Cardiac muscle cell (in vitro differentiated cells and primary cell): ENCODE results near the gene MORN3. TPM values are rescaled to one million over a fixed set of nuclear protein-coding genes. Genes with fewer than 3 reads are reported as not detected.
"Not testable (repeated sequence)": the region's sequence is repeated elsewhere in the genome, so short reads cannot be mapped to it uniquely, and the experiment has no call there.

Experiments used
- DNase-seq, 2 donors: peaks; one replicate each; pipeline versions ENCODE4 v3.0.0 to v3.0.0-alpha.2; 2010 to 2017; ENCODE audit warnings: low read depth in 1 of 2, low spot score in 1 of 2
- H3K27ac ChIP-seq: fragments of 200-600 bp; sonication (generic); 2 replicates; pipeline ENCODE4 v1.5.1; 2016
- H3K27me3 ChIP-seq: fragments of 200-600 bp; sonication (generic); 2 replicates; pipeline ENCODE4 v1.6.0; 2016; ENCODE audit warnings: control low read depth
- H3K36me3 ChIP-seq: fragments of 200-600 bp; sonication (generic); 2 replicates; pipeline ENCODE4 v1.5.1; 2016; ENCODE audit warnings: control low read depth
- H3K4me1 ChIP-seq: fragments of 200-600 bp; sonication (generic); 2 replicates; pipeline ENCODE4 v1.8.1; 2017; ENCODE audit warnings: low read depth, mild to moderate bottlenecking, mixed run types
- H3K4me3 ChIP-seq: fragments of 200-600 bp; sonication (generic); 2 replicates; pipeline ENCODE4 v1.5.1; 2016; ENCODE audit warnings: mild to moderate bottlenecking
- H3K9me3 ChIP-seq: fragments of 200-600 bp; sonication (generic); 2 replicates; pipeline ENCODE4 v1.5.1; 2017; ENCODE audit warnings: low read depth, mild to moderate bottlenecking, control low read depth
- polyA plus RNA-seq: library from polyadenylated mRNA; unstranded; fragments of >200 nt; fragmentation: Nextera tagmentation; extraction: Ambion mirVana; gene quantifications from 2 replicates; pipeline ENCODE4 v1.2.1, GENCODE V29; 2016
- total RNA-seq: library from RNA; depleted of rRNA; stranded (reverse); fragments of >200 nt; gene quantifications from 2 replicates; pipeline ENCODE4 v1.2.3, GENCODE V29; 2016
- TF ChIP-seq, protein P1 (sequence below): IDR thresholded peaks from 2 replicates; pipeline ENCODE4 v1.5.1; 2012; ENCODE audit warnings: low read depth, mild to moderate bottlenecking, low read length

MORN3 gene
- total and polyA plus RNA-seq, 2 experiments from 2014 or later: 1.1 to 2.8 TPM

DNA sequence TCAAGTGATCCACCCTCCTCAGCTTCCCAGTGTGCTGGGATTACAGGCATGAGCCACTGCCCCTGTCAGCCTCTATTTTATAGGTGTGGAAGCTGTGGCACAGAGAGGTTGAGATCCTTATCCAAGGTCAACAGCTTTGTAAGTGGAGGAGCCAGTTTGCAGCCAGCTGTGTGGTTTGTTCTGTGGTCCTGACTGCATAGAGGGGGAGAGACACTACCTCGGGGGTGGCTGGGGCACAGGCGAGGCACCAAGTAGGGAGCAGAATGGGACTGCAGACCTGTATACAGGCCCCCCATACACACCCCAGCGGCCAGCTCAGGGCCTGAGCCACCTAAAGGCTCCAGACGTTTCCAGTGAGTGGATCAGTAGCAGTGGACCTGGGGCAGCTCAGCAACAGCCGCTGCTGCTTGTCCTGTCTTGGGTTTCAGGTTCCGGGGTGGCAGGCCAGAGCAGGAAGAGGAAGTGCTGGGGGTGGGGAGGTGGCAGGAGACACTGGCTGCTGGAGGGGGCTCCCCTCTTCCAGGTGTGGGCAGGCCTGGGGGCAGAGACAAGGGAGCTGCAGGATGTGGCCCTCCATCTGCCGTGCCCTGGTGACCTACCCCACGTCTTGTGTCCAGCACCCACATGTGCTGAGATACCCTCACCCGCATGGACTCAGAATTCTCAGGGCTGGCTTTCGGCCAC, 32.1 kb downstream of the MORN3 start:
- H3K36me3 ChIP-seq: no peaks in the 10 kb centered on the region
- TF ChIP-seq, protein P1, sequence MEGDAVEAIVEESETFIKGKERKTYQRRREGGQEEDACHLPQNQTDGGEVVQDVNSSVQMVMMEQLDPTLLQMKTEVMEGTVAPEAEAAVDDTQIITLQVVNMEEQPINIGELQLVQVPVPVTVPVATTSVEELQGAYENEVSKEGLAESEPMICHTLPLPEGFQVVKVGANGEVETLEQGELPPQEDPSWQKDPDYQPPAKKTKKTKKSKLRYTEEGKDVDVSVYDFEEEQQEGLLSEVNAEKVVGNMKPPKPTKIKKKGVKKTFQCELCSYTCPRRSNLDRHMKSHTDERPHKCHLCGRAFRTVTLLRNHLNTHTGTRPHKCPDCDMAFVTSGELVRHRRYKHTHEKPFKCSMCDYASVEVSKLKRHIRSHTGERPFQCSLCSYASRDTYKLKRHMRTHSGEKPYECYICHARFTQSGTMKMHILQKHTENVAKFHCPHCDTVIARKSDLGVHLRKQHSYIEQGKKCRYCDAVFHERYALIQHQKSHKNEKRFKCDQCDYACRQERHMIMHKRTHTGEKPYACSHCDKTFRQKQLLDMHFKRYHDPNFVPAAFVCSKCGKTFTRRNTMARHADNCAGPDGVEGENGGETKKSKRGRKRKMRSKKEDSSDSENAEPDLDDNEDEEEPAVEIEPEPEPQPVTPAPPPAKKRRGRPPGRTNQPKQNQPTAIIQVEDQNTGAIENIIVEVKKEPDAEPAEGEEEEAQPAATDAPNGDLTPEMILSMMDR: no peak
- peaks cover 21% of the 10 kb centered on the region for H3K4me1 ChIP-seq
- no peak overlapping the region for H3K4me3 ChIP-seq
- no peak for DNase-seq
- H3K27ac ChIP-seq: peak overlapping the region; percentile 68
- no peaks in the 10 kb centered on the region for H3K27me3 ChIP-seq
- H3K9me3 ChIP-seq: no peaks in the 10 kb centered on the region

DNA sequence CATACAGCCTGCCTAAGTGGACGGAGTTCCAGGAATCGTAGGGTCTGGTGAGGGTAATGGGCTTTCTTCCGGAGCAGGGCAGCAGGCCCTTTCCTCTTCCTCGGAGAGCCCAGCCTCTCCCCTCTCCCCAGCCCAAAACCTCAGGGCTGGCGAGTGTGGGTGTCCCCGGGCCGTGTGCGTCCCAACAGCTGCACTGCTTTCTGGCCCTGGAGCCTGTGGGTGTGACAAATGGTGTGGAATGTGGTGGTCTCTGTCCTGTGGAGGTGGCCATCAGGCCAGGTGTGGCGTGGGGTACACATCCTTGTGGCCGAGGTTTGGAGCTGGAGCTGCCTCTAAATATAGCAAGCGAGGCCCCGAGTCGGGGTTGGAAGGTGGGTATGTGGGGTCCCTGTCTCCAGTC, 34.6 kb downstream of the MORN3 start:
- TF ChIP-seq, protein P1: no peak
- Histone ChIP-seq H3K4me1 (peaks cover 32% of the 10 kb centered on the region), H3K4me3 (no peak overlapping the region), H3K27me3 (no peaks in the 10 kb centered on the region), H3K36me3 (no peaks in the 10 kb centered on the region), H3K27ac (no peak overlapping the region), H3K9me3 (no peaks in the 10 kb centered on the region)
- no peak for DNase-seq

DNA sequence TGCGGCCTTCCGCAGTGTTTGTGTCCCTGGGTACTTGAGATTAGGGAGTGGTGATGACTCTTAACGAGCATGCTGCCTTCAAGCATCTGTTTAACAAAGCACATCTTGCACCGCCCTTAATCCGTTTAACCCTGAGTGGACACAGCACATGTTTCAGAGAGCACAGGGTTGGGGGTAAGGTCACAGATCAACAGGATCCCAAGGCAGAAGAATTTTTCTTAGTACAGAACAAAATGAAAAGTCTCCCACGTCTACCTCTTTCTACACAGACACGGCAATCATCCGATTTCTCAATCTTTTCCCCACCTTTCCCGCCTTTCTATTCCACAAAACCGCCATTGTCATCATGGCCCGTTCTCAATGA, 35.6 kb downstream of the MORN3 start:
- DNase-seq, H3K9me3 ChIP-seq, H3K27ac ChIP-seq, H3K36me3 ChIP-seq, H3K27me3 ChIP-seq, H3K4me3 ChIP-seq: not testable (repeated sequence)
- H3K4me1 ChIP-seq: peaks cover 32% of the 10 kb centered on the region

DNA sequence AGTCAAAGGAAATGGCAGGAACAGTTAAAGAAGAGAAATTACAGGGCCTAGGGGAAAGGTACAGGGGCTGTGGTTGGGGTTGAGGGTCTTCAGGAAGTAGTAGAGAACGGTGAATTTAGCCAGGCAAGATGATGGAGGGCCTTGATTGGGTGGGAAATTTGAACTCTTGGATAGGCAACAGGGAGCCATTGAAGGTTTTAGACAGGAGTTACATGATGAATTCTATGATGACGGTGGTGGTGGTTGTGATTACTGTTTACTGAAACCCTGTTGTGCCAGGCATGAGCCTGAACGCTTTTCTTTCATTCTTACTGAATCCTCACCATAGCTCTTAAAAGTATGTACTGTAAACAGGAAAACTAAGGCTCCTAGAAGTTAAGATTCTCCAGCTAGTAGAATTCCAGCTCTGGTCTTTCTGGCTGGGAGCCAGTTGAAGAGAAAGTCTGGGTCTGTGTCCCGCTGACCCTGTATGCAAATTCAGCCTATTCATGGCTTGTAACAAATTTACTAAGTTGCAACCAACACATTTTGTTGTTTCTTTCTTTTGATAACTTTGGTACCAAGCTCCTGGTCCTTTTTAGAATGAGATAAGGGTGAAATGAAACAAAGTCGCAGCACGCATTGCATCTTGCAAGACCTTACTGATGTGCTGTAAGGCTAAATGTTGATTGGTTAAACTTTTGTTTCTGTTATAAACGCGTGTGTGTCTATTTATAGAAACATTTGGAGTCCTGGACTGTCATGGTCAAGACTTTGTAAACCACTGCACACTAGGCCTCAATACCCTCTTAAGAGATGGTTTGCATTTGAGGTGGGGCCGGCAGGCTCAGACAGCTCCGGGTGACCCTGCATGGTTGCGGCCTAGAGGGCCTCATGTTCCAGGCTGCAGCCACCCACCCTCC, 37.1 kb downstream of the MORN3 start:
- Histone ChIP-seq H3K36me3 (no peaks in the 10 kb centered on the region), H3K27me3 (no peaks in the 10 kb centered on the region), H3K27ac (peak overlapping the region; percentile 97), H3K4me3 (no peak overlapping the region), H3K9me3 (no peaks in the 10 kb centered on the region), H3K4me1 (peaks cover 45% of the 10 kb centered on the region)
- TF ChIP-seq, protein P1: no peak
- DNase-seq: peak in 1 of 2 donors; percentile 26

DNA sequence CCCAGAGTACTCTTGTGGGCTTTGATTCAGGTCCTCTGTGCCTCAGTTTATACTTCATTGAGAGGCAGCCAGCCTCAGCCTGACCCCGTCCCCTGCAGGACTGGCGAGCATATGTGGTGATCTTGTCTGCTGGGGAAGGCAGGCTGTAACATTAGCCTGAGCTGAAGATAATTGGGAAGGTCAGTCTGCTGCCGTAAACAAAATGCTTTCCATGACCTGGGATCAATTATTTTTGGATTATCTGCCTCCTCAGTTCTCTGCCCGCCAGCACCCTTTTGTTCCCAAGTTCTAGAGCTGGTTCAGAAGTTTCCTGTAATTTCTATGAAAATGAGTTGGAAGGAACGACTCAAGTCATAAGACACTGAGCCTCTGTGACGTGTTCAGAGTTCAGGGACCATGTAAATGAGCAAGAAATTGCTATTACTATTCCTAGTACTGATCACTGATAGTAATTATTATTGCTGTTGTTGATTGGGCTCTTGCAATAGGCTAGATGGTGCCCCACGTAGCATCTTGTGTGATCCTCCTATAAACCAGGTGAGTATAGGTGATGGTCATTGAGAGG, 38.6 kb downstream of the MORN3 start:
- no peaks in the 10 kb centered on the region for H3K36me3 ChIP-seq
- H3K4me3 ChIP-seq: no peak overlapping the region
- DNase-seq: no peak
- peaks cover 42% of the 10 kb centered on the region for H3K4me1 ChIP-seq
- peak overlapping the region; percentile 34 for H3K27ac ChIP-seq
- TF ChIP-seq, protein P1: no peak
- no peaks in the 10 kb centered on the region for H3K27me3 ChIP-seq
- no peaks in the 10 kb centered on the region for H3K9me3 ChIP-seq

DNA sequence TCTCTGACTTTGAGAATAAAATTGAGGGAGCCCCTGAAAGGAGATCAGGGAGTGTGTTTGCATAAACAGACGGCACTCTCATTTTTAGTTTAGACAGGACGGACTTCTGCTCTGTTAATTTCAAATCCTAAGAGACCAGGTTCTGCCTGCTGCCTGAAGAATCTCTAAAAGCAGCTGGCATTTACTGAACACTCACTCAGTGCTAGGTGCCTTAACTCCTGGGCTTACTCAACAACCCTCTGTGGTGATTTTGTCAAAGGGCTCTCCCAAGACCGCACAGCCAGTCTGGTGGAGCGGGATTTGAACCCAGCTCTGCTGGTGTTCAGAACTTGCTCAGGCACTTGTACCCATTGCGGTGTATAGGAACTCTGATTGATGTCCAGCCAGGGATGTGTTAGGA, 40.9 kb downstream of the MORN3 start:
- Histone ChIP-seq H3K36me3 (no peaks in the 10 kb centered on the region), H3K9me3 (no peaks in the 10 kb centered on the region), H3K4me1 (peaks cover 36% of the 10 kb centered on the region), H3K27me3 (no peaks in the 10 kb centered on the region), H3K4me3 (peak overlapping the region; percentile 71), H3K27ac (peak overlapping the region; percentile 88)
- DNase-seq: no peak
- TF ChIP-seq, protein P1: no peak
